ENCODE measurements around the gene APOBEC3H. TPM values are rescaled to one million over a fixed set of nuclear protein-coding genes. Genes with fewer than 3 reads are reported as not detected.
"Not testable (repeated sequence)": the region's sequence is repeated elsewhere in the genome, so short reads cannot be mapped to it uniquely, and the experiment has no call there.

The APOBEC3H gene
- total RNA-seq (2014; rRNA removed; shearing (Covaris generic)) (not detected in 2 replicates), polyA plus RNA-seq (2016; fragmentation: Nextera tagmentation; extraction: Ambion mirVana) (not detected in 2 replicates)
- long read RNA-seq, result 0 reads

DNA sequence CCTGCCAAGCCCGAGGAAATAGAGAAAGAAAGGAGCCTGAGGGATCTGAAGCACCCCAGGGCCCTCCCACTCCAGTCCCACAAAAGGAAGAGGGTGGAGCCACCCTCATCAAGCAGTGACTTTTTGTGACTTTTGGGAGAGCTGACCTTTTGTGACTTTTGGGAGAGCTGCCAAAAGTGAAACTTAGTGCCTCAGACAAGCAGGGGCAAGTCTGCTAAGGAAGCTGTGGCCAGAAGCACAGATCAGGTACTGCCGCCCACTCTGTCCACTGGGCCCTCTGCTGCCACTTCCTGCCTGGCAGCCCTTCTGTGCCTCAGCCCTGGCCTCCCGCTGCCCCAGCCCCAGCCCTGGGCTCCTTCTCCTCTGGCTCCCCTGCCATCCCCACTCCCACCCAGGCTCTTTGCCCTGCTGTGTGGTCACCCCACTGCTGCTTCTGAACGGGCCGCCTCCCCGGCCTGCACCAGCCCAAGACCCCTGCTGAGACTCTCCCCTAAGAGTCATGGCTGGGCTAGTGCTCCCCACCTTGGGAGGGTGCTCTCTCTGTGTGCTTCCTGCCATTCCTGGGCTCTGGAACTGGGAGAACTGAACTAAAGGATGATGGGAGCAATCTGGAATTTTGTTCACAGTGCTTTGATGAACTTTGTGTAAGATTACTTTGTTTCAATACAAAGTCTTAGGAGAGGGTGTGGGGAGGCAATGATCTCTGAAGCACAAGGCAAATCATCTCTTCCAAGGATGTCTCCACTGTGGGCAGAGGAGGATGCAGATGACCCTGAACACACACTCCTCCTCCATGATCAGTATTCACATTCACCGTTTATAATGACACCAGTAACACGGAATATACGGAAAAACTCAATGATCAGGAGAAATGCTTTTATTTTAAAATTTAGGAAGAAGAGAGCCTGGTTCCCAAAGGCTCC, at the start of gene APOBEC3H:
Gene APOBEC3H (plus strand): TSS at position 147 of the 923 bp plus-strand sequence. CDS start 3,035 bp downstream, outside the sequence.
- Histone ChIP-seq H3K4me3 (no peak within 1 kb of the TSS), H3K27ac (ENCODE audit: low read depth) (0 out of 2 replicates have a peak within 1 kb of the TSS, but pooled peaks have one; percentile 1), H3K27me3 (ENCODE audit: insufficient read depth) (no peaks in the 10 kb centered on the region), H3K36me3 (ENCODE audit: insufficient read depth) (no peaks in the 10 kb centered on the region), H3F3A (replicated peaks; ENCODE audit: low read depth) (0 out of 2 replicates have a peak, but pooled peaks cover 3% of the 10 kb centered on the region), H3K4me1 (ENCODE audit: insufficient read depth) (peaks cover 22% of the 10 kb centered on the region; the same call in 1 of the 2 replicates), H3K9me2 (ENCODE audit: insufficient read depth) (no peaks in the 10 kb centered on the region), H3K79me2 (replicated peaks; ENCODE audit: insufficient read depth) (no peaks in the 10 kb centered on the region), H2AFZ (peak within 1 kb of the TSS; percentile 24), H3K4me2 (no peak within 1 kb of the TSS; the same call in 1 of the 2 replicates), H4K20me1 (replicated peaks; ENCODE audit: insufficient read depth) (no peaks in the 10 kb centered on the region)
- no peak within 1 kb of the TSS; the same call in 2 of the 3 replicates for H3K4me3 Mint-ChIP-seq
- TF ChIP-seq STAT1 (IDR thresholded peaks at IDR 0.05; ENCODE audit: unreplicated experiment), result no peak
- TF ChIP-seq, protein P1, sequence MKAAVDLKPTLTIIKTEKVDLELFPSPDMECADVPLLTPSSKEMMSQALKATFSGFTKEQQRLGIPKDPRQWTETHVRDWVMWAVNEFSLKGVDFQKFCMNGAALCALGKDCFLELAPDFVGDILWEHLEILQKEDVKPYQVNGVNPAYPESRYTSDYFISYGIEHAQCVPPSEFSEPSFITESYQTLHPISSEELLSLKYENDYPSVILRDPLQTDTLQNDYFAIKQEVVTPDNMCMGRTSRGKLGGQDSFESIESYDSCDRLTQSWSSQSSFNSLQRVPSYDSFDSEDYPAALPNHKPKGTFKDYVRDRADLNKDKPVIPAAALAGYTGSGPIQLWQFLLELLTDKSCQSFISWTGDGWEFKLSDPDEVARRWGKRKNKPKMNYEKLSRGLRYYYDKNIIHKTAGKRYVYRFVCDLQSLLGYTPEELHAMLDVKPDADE (IDR thresholded peaks at IDR 0.05), result no peak
- TF ChIP-seq EZH2phosphoT487 (IDR thresholded peaks at IDR 0.05; ENCODE audit: unreplicated experiment), result no peak
- no peak for TF ChIP-seq ZNF331 (CRISPR knock-in tag; IDR thresholded peaks at IDR 0.05; ENCODE audit: low read depth)
- TF ChIP-seq NANOG (IDR thresholded peaks at IDR 0.05; ENCODE audit: borderline replicate concordance), result no peak
- no peak for TF ChIP-seq ZNF114 (CRISPR knock-in tag; IDR thresholded peaks at IDR 0.05)
- TF ChIP-seq, protein P2, sequence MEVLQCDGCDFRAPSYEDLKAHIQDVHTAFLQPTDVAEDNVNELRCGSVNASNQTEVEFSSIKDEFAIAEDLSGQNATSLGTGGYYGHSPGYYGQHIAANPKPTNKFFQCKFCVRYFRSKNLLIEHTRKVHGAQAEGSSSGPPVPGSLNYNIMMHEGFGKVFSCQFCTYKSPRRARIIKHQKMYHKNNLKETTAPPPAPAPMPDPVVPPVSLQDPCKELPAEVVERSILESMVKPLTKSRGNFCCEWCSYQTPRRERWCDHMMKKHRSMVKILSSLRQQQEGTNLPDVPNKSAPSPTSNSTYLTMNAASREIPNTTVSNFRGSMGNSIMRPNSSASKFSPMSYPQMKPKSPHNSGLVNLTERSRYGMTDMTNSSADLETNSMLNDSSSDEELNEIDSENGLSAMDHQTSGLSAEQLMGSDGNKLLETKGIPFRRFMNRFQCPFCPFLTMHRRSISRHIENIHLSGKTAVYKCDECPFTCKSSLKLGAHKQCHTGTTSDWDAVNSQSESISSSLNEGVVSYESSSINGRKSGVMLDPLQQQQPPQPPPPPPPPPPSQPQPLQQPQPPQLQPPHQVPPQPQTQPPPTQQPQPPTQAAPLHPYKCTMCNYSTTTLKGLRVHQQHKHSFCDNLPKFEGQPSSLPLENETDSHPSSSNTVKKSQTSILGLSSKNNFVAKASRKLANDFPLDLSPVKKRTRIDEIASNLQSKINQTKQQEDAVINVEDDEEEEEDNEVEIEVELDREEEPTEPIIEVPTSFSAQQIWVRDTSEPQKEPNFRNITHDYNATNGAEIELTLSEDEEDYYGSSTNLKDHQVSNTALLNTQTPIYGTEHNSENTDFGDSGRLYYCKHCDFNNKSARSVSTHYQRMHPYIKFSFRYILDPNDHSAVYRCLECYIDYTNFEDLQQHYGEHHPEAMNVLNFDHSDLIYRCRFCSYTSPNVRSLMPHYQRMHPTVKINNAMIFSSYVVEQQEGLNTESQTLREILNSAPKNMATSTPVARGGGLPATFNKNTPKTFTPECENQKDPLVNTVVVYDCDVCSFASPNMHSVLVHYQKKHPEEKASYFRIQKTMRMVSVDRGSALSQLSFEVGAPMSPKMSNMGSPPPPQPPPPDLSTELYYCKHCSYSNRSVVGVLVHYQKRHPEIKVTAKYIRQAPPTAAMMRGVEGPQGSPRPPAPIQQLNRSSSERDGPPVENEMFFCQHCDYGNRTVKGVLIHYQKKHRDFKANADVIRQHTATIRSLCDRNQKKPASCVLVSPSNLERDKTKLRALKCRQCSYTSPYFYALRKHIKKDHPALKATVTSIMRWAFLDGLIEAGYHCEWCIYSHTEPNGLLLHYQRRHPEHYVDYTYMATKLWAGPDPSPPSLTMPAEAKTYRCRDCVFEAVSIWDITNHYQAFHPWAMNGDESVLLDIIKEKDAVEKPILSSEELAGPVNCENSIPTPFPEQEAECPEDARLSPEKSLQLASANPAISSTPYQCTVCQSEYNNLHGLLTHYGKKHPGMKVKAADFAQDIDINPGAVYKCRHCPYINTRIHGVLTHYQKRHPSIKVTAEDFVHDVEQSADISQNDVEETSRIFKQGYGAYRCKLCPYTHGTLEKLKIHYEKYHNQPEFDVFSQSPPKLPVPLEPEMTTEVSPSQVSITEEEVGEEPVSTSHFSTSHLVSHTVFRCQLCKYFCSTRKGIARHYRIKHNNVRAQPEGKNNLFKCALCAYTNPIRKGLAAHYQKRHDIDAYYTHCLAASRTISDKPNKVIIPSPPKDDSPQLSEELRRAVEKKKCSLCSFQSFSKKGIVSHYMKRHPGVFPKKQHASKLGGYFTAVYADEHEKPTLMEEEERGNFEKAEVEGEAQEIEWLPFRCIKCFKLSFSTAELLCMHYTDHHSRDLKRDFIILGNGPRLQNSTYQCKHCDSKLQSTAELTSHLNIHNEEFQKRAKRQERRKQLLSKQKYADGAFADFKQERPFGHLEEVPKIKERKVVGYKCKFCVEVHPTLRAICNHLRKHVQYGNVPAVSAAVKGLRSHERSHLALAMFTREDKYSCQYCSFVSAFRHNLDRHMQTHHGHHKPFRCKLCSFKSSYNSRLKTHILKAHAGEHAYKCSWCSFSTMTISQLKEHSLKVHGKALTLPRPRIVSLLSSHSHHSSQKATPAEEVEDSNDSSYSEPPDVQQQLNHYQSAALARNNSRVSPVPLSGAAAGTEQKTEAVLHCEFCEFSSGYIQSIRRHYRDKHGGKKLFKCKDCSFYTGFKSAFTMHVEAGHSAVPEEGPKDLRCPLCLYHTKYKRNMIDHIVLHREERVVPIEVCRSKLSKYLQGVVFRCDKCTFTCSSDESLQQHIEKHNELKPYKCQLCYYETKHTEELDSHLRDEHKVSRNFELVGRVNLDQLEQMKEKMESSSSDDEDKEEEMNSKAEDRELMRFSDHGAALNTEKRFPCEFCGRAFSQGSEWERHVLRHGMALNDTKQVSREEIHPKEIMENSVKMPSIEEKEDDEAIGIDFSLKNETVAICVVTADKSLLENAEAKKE (CRISPR knock-in tag; IDR thresholded peaks at IDR 0.05), result no peak
- no peak for TF ChIP-seq CREB1 (CRISPR knock-in tag; IDR thresholded peaks at IDR 0.05; ENCODE audit: low read depth)
- TF ChIP-seq, protein P3, sequence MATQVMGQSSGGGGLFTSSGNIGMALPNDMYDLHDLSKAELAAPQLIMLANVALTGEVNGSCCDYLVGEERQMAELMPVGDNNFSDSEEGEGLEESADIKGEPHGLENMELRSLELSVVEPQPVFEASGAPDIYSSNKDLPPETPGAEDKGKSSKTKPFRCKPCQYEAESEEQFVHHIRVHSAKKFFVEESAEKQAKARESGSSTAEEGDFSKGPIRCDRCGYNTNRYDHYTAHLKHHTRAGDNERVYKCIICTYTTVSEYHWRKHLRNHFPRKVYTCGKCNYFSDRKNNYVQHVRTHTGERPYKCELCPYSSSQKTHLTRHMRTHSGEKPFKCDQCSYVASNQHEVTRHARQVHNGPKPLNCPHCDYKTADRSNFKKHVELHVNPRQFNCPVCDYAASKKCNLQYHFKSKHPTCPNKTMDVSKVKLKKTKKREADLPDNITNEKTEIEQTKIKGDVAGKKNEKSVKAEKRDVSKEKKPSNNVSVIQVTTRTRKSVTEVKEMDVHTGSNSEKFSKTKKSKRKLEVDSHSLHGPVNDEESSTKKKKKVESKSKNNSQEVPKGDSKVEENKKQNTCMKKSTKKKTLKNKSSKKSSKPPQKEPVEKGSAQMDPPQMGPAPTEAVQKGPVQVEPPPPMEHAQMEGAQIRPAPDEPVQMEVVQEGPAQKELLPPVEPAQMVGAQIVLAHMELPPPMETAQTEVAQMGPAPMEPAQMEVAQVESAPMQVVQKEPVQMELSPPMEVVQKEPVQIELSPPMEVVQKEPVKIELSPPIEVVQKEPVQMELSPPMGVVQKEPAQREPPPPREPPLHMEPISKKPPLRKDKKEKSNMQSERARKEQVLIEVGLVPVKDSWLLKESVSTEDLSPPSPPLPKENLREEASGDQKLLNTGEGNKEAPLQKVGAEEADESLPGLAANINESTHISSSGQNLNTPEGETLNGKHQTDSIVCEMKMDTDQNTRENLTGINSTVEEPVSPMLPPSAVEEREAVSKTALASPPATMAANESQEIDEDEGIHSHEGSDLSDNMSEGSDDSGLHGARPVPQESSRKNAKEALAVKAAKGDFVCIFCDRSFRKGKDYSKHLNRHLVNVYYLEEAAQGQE (IDR thresholded peaks at IDR 0.05; ENCODE audit: unreplicated experiment), result no peak
- H3K27me3 Mint-ChIP-seq (ENCODE audit: insufficient read depth, low read depth, poor library complexity), result peaks cover 23% of the 10 kb centered on the region
- H3K9me3 Mint-ChIP-seq, result no peaks in the 10 kb centered on the region
- H3K27ac Mint-ChIP-seq, result peak within 1 kb of the TSS; percentile 79
- H3K36me3 Mint-ChIP-seq (ENCODE audit: low read depth), result no peaks in the 10 kb centered on the region
- peaks cover 34% of the 10 kb centered on the region for H3K4me1 Mint-ChIP-seq
- DNase-seq (ENCODE audit: low spot score) (no peak), ATAC-seq (no peak; the same call in 2 of the 3 replicates)

DNA sequence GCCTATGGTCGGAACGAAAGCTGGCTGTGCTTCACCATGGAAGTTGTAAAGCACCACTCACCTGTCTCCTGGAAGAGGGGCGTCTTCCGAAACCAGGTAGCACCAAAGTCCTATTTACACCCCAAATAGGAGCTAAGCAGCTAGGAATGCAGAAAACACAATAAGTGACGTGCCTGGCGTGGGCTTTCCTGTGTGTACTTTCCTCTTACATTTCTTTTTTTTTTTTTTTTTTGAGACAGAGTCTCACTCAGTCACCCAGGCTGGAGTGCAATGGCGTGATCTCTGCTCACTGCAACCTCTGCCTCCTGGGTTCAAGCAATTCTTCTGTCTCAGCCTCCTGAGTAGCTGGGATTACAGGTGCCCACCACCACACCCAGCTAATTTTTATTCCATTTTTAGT, 47.6 kb upstream of the APOBEC3H start:
- H3K79me2 ChIP-seq (replicated peaks; ENCODE audit: insufficient read depth); ATAC-seq; H3K9me2 ChIP-seq (ENCODE audit: insufficient read depth); H4K20me1 ChIP-seq (replicated peaks; ENCODE audit: insufficient read depth); H3K9me3 Mint-ChIP-seq; H3K4me3 ChIP-seq; H3K36me3 Mint-ChIP-seq (ENCODE audit: low read depth); H3K27ac Mint-ChIP-seq; H3F3A ChIP-seq (replicated peaks; ENCODE audit: low read depth); H3K36me3 ChIP-seq (ENCODE audit: insufficient read depth); DNase-seq (ENCODE audit: low spot score); H3K4me3 Mint-ChIP-seq; H3K27ac ChIP-seq (ENCODE audit: low read depth); H3K27me3 ChIP-seq (ENCODE audit: insufficient read depth); H2AFZ ChIP-seq; H3K4me2 ChIP-seq: not testable (repeated sequence)
- Mint-ChIP-seq H3K4me1 (peaks cover 59% of the 10 kb centered on the region), H3K27me3 (ENCODE audit: insufficient read depth, low read depth, poor library complexity) (peaks cover 14% of the 10 kb centered on the region)
- peaks cover 51% of the 10 kb centered on the region for H3K4me1 ChIP-seq (ENCODE audit: insufficient read depth)
